IMR-90 (cell line): ENCODE measurements around the gene CMIP. TPM values are rescaled to one million over a fixed set of nuclear protein-coding genes. Genes with fewer than 3 reads are reported as not detected.

Source experiments
- ATAC-seq: fragments of 200-7000 bp; cut with Tn5 transposase; 2 replicates; pipeline ENCODE4 v1.9.1; 2020; ENCODE audit warnings: low read depth, mild to moderate bottlenecking, moderate library complexity
- BruUV-seq: library from RNA; stranded (reverse); fragments of 400-500 nt; replicated peaks from 2 replicates; lab custom pipeline; 2021; lab: Mats Ljungman, UMichigan
- CTCF ChIA-PET: fragments of 300-600 bp; formaldehyde crosslinking; extraction: SDS; loops from one replicate; lab custom pipeline; 2021; ENCODE audit warnings: antibody characterized with exemption; lab: Yijun Ruan, JAX
- POLR2A ChIA-PET: fragments of 300-600 bp; sonication (Branson Sonifier 250); formaldehyde crosslinking; loops from one replicate; lab custom pipeline; 2022; ENCODE audit warnings: antibody characterized with exemption; ENCODE audit not compliant: unreplicated experiment; lab: Charles Lee
- DNase-seq: peaks from one replicate; pipeline ENCODE4 v3.0.0; 2013
- H2AFZ ChIP-seq: replicated peaks from 2 replicates; pipeline ENCODE3; 2013; ENCODE audit warnings: low read length, mild to moderate bottlenecking; ENCODE audit not compliant: poor library complexity
- H2AK5ac ChIP-seq: 2 replicates; pipeline ENCODE4 v1.6.1; 2013; ENCODE audit warnings: low read depth, low read length, inconsistent platforms
- H2AK9ac ChIP-seq: replicated peaks from 2 replicates; pipeline ENCODE3; 2013; ENCODE audit warnings: mild to moderate bottlenecking, low read depth, low read length, moderate library complexity; ENCODE audit not compliant: poor library complexity
- H2BK120ac ChIP-seq: 2 replicates; pipeline ENCODE4 v1.6.1; 2013; ENCODE audit warnings: low read depth, low read length, inconsistent platforms
- H2BK15ac ChIP-seq: 3 replicates; pipeline ENCODE4 v1.6.1; 2013; ENCODE audit warnings: low read depth, low read length, inconsistent platforms
- H2BK20ac ChIP-seq: 2 replicates; pipeline ENCODE4 v1.6.1; 2013; ENCODE audit warnings: low read depth, mild to moderate bottlenecking, inconsistent platforms, low read length, moderate library complexity
- H2BK5ac ChIP-seq: 2 replicates; pipeline ENCODE4 v1.6.1; 2013; ENCODE audit warnings: mild to moderate bottlenecking, low read depth, low read length, inconsistent platforms; ENCODE audit not compliant: poor library complexity, severe bottlenecking
- H3K14ac ChIP-seq: replicated peaks from 2 replicates; pipeline ENCODE4 v1.6.1; 2013; ENCODE audit warnings: low read depth, low read length, inconsistent platforms
- H3K18ac ChIP-seq: 2 replicates; pipeline ENCODE4 v1.6.1; 2013; ENCODE audit warnings: low read depth, low read length, control low read depth
- H3K23ac ChIP-seq: 2 replicates; pipeline ENCODE4 v1.6.1; 2013; ENCODE audit warnings: low read depth, low read length, inconsistent platforms
- H3K27ac ChIP-seq: 2 replicates; pipeline ENCODE4 v1.5.1; 2013; ENCODE audit warnings: mild to moderate bottlenecking, control low read depth, low read length; ENCODE audit not compliant: insufficient read depth
- H3K27me3 ChIP-seq: 2 replicates; pipeline ENCODE4 v1.6.1; 2013; ENCODE audit warnings: low read length; ENCODE audit not compliant: control insufficient read depth, insufficient read depth
- H3K36me3 ChIP-seq: 2 replicates; pipeline ENCODE4 v1.6.1; 2013; ENCODE audit warnings: low read length, mixed read lengths; ENCODE audit not compliant: control insufficient read depth, insufficient read depth
- H3K4ac ChIP-seq: 2 replicates; pipeline ENCODE4 v1.6.1; 2013; ENCODE audit warnings: low read depth, low read length, inconsistent platforms
- H3K4me1 ChIP-seq: 2 replicates; pipeline ENCODE4 v1.6.1; 2013; ENCODE audit warnings: low read length, mixed read lengths; ENCODE audit not compliant: control insufficient read depth, insufficient read depth
- H3K4me2 ChIP-seq: 2 replicates; pipeline ENCODE4 v1.6.1; 2013; ENCODE audit warnings: low read depth, mild to moderate bottlenecking, control low read depth, low read length, moderate library complexity
- H3K4me3 ChIP-seq: 2 replicates; pipeline ENCODE4 v1.5.1; 2013; ENCODE audit warnings: low read depth, mild to moderate bottlenecking, control low read depth, low read length, moderate library complexity; ENCODE audit not compliant: insufficient read depth
- H3K56ac ChIP-seq: 2 replicates; pipeline ENCODE4 v1.6.1; 2013; ENCODE audit warnings: low read length, inconsistent platforms; ENCODE audit not compliant: insufficient read depth; ENCODE audit errors: extremely low read depth
- H3K79me1 ChIP-seq, 2 experiments: 2 replicates each; pipeline ENCODE4 v1.6.1; 2013; ENCODE audit warnings: low read length in 2 of 2, inconsistent platforms in 1 of 2, low read depth in 1 of 2
- H3K9ac ChIP-seq: 2 replicates; pipeline ENCODE4 v1.6.1; 2013; ENCODE audit warnings: low read depth, low read length, control low read depth
- H3K9me1 ChIP-seq: 2 replicates; pipeline ENCODE4 v1.6.1; 2013; ENCODE audit warnings: low read length, inconsistent platforms; ENCODE audit not compliant: insufficient read depth
- H3K9me3 ChIP-seq: 2 replicates; pipeline ENCODE4 v1.6.1; 2013; ENCODE audit warnings: low read length; ENCODE audit not compliant: control insufficient read depth, insufficient read depth
- H4K20me1 ChIP-seq: 2 replicates; pipeline ENCODE4 v1.6.1; 2013; ENCODE audit warnings: low read length, inconsistent platforms; ENCODE audit not compliant: insufficient read depth
- H4K5ac ChIP-seq: 2 replicates; pipeline ENCODE4 v1.6.1; 2013; ENCODE audit warnings: mild to moderate bottlenecking, low read depth, low read length, control low read depth
- H4K8ac ChIP-seq, 2 experiments: 2 replicates each; pipeline ENCODE4 v1.6.1; 2013; ENCODE audit warnings: low read depth in 2 of 2, low read length in 2 of 2, control low read depth in 1 of 2, inconsistent platforms in 1 of 2
- H4K91ac ChIP-seq: 2 replicates; pipeline ENCODE4 v1.6.1; 2013; ENCODE audit warnings: low read depth, low read length, inconsistent platforms; ENCODE audit not compliant: insufficient read depth
- MAFK ChIP-seq: IDR thresholded peaks from 2 replicates; pipeline ENCODE4 v1.6.1; 2012; ENCODE audit warnings: low read depth, low read length, improper control_type of control experiment
- MXI1 ChIP-seq: IDR thresholded peaks from 2 replicates; pipeline ENCODE4 v1.6.1; 2012; ENCODE audit warnings: low read depth, mild to moderate bottlenecking, low read length, moderate library complexity, borderline replicate concordance
- SMC3 ChIP-seq: fragments of 150-350 bp; IDR thresholded peaks from 2 replicates; pipeline ENCODE4 v1.6.1; 2016; ENCODE audit warnings: low read depth, mild to moderate bottlenecking, antibody characterized with exemption, low read length, moderate library complexity
- WGBS, 2 experiments: methylation state at CpG; one replicate each; pipeline versions ENCODE4 v1.1.5 to v1.1.7; 2013; ENCODE audit warnings: missing lambda C conversion rate in 2 of 2; ENCODE audit not compliant: insufficient read length in 1 of 2; ENCODE audit errors: extremely low coverage in 2 of 2; 5-methylcytosine and 5-hydroxymethylcytosine counted together
- dilution Hi-C: fragments of 300-500 bp; cut with HindIII; formaldehyde crosslinking; loops from one replicate; pipeline ENCODE4 v1.14.3; 2018; ENCODE audit warnings: low sequenced_read_pairs; ENCODE audit not compliant: unreplicated experiment
- in situ Hi-C: fragments of 300-500 bp; cut with MboI; formaldehyde crosslinking; loops from 3 replicates; pipeline ENCODE4 v1.14.3; 2019; ENCODE audit warnings: low sequenced_read_pairs, inconsistent platforms, mixed read lengths
- intact Hi-C: fragments of 100-400 bp; cut with micrococcal nuclease; formaldehyde crosslinking; loops from 2 replicates; pipeline ENCODE4 v1.10.0; 2022
- polyA plus RNA-seq, 3 experiments: library from polyadenylated mRNA; depleted of rRNA; stranded (reverse); fragments of >200 nt; gene quantifications; 2 replicates each; pipeline ENCODE4 v1.2.3, GENCODE V29; 2012; ENCODE audit warnings: low replicate concordance in 1 of 3
- total RNA-seq: library from RNA; depleted of rRNA; stranded (reverse); fragments of >200 nt; gene quantifications from 2 replicates; pipeline ENCODE4 v1.2.3, GENCODE V29; 2012
- TF ChIP-seq, protein P1 (sequence below): fragments of 150-350 bp; IDR thresholded peaks from 2 replicates; pipeline ENCODE4 v1.6.1; 2017; ENCODE audit warnings: mild to moderate bottlenecking, antibody characterized with exemption, low read length, low read depth

Gene CMIP
- total and polyA plus RNA-seq, 2 of the 4 experiments (the other 2 are of a cell fraction): 3.2 to 11.6 TPM

- no peak overlapping the region for H4K91ac ChIP-seq
- H3K79me1 ChIP-seq: no peaks in the 10 kb centered on the region
- H3K9me3 ChIP-seq: peaks cover 3% of the 10 kb centered on the region; the same call in 1 of the 2 replicates
- TF ChIP-seq SMC3 (no peak), MXI1 (no peak), MAFK (no peak)
- TF ChIP-seq, protein P1, sequence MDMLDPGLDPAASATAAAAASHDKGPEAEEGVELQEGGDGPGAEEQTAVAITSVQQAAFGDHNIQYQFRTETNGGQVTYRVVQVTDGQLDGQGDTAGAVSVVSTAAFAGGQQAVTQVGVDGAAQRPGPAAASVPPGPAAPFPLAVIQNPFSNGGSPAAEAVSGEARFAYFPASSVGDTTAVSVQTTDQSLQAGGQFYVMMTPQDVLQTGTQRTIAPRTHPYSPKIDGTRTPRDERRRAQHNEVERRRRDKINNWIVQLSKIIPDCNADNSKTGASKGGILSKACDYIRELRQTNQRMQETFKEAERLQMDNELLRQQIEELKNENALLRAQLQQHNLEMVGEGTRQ: no peak
- no peak overlapping the region for H2AK9ac ChIP-seq
- H3K56ac ChIP-seq: no peak overlapping the region
- H3K9ac ChIP-seq: no peak overlapping the region
- H3K23ac ChIP-seq: no peak overlapping the region
- H3K4me2 ChIP-seq: no peak overlapping the region
- no peak overlapping the region for H3K4me3 ChIP-seq
- H3K4ac ChIP-seq: no peak overlapping the region
- no peak overlapping the region for H2AFZ ChIP-seq
- H3K14ac ChIP-seq: no peak overlapping the region
- POLR2A ChIA-PET: no interaction called here
- H3K18ac ChIP-seq: no peak overlapping the region
- no peak overlapping the region for H4K8ac ChIP-seq
- H3K27ac ChIP-seq: no peak overlapping the region
- in situ Hi-C loops: loop anchor here (5.0 to 25.0 kb wide), 3 partner anchors 365 to 1545 kb away; partner anchors contain the start of gene ATMIN
- dilution Hi-C loops: no loop called here
- no peaks in the 10 kb centered on the region for H3K27me3 ChIP-seq
- no peak overlapping the region for H2BK15ac ChIP-seq
- no peak overlapping the region for H2BK120ac ChIP-seq
- intact Hi-C loops: no loop called here
- no peaks in the 10 kb centered on the region for H3K36me3 ChIP-seq
- no peak overlapping the region for H2AK5ac ChIP-seq
- peaks cover 7% of the 10 kb centered on the region; the same call in 1 of the 2 replicates for H3K4me1 ChIP-seq
- no peak for DNase-seq
- CTCF ChIA-PET: no interaction called here
- BruUV-seq: no TSS peak
- no peak overlapping the region for H2BK20ac ChIP-seq
- no CpG with 5 or more reads among the region's 1 CpG for WGBS, 2 experiments
- H2BK5ac ChIP-seq: no peak overlapping the region
- H3K9me1 ChIP-seq: no peaks in the 10 kb centered on the region
- ATAC-seq: no peak
- H4K5ac ChIP-seq: no peak overlapping the region
- H4K20me1 ChIP-seq: no peaks in the 10 kb centered on the region
These were observed 288.1 kb downstream of the CMIP start for GRCh38 chr16:81732699-81733098.
